HG03571 (cell line): ENCODE results near the gene LRMDA.

Source experiments
- ATAC-seq: cut with Tn5 transposase; IDR thresholded peaks from one replicate; pipeline ENCODE4 v1.9.1; 2021; ENCODE audit not compliant: unreplicated experiment

Gene LRMDA

DNA sequence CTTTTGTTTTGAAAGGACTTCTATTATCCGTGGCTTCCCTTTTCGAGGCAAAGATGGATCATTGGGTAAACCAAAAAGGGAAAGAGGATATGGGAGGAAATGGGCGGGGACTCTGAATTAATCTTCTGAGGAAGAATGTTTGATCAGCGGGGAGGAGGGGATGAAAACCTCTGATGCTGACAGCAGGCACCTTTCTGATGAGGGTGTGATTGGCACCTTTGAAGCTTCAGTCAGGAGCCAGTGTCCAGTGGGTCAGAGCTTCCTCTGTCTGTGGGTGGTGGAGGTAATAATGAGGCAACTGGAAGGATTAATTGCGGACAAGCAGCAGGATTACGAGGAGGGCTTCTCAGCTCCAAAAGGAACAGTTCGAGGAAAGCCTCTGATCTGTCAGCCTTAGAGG lies 877.6 kb downstream of the LRMDA start:
- ATAC-seq = no peak

DNA sequence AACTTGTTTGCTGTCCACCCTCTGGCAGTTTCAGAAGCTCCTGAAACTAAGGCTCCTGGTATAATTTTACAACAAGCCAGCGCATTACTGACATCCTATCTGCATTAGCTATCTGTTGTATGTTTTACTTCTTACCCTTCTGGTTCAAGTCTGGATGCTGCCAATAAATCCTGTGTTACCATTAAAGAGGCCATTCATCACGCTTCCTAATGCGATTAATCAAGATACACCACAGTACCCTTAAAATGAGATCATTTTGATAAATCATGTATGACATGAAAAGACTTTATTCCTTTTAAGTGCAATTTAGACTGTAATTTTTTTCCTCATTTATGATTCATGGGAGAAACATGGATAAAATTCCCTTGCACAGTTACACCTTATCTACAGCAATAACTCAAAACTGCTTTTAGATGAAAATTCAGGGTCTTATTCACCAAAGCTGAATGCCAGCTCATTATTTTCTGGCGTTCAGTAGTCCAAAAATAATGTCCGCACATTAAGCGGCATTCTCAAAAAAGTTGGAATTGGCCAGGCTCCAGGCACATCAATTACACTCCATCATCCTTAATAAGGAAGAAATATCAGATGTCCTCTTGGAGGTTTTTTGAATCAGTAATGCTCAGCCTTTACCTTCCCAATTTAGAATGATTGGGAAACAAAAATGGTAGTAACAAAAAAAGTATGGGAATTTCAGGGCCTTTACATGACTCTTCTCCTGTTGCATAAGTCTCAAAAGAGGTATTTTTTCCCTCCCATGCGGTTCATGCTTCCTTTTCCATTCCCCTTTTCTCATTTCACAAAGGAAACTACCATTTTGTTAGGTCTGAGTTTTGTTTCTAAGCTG lies 878.5 kb downstream of the LRMDA start:
- ATAC-seq = no peak

DNA sequence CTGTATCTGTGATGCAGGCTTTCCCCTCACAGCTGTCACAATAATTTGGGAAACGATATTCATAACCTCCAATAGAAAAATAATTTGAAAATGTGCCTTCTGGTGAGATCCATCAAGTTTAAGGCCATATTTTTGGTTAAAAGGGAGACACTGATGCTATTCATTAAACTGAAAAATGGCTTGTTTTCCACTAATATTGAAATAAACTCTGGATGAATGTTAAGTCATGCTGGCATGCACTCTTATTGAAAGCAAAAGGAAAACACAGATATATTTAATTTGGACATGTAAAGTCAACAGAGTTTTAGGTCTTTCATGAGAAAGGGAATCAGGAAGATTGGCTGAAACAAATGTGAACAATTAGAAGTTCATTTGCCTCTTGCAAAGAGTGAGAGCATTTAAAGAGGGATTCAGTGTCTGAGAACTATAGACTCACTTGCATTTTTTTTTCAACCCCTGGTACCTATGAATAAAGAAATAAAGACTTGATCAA lies 879.2 kb downstream of the LRMDA start:
- ATAC-seq = no peak

DNA sequence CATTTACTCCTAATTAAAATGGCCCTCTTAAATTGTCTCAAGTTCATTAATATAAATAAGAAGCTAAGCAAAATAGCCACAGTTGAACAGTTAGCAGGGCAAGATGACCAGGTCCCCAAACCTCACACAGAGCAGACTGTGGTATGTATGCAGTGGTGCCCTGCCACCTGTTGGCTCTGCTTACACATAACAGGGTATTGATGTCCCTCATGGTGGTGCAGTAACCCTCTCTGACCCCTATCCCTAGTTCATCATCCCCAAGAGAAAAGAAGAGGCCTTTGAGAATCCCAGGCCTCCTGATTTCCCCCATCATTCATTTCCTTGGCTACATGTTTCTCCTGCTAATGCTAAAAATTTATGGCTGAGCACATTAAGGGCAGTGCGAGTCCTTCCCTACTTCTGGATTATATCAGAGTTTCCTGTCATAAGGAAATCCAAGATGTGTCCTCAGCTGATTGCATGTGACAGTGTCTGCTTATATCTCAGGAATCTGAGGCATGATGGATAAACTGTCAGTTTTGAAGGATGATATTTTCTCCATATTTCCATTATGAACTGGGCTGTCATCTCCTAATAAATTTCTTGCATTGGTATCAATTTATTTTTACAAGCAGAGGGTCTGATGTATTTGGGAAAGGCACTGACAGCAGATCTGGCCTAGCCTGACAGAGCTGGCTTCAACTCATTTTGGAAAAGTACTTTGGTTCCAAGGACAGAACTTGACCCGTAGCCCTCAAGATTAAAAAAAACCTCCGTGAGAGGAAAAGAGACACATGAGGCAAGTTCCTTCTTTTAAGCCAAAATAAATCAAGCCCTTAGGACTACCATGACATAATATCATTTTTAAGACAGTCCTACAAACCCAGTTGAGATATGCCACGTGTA lies 880.6 kb downstream of the LRMDA start:
- no peak for ATAC-seq

DNA sequence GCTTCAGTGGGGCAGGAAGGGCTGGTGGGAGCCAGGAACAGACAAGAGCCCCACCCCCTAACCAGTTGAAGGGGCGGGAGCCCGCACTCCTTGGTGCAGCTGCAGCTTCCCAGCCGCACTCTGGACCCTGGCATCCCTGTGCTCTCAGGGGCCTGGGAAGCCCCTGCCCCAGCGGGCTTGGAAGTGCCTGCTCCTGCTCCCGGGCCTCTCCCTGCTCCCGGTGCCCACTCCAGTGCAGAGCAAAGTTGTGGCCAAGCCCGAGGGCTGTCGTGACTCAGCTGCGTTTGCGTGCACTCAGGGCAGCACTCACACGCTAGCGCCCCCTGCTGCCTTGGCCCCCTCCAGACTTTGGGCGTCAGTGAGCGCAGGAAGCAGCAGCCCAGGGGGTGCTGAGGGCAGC lies 883.8 kb downstream of the LRMDA start:
- no peak for ATAC-seq

DNA sequence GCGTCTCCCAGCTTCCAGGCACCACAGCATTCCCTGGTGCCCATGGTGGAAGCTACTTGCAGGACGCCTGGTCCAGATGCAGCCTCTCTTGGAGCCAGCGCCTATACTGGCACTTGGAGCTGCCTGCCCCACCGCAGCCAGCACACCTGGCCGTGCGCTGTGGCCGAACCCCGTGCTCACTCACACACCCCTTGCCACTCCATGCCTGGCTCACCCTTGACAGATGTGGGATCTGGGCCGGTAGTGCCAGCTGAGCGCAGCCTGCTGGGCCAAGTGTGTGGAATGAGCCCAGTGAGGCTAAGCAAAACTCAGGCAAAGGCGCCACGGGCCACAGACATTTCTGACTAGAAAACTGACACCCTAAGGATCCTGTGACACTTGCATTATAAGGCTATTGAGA lies 884.8 kb downstream of the LRMDA start:
- ATAC-seq = no peak

DNA sequence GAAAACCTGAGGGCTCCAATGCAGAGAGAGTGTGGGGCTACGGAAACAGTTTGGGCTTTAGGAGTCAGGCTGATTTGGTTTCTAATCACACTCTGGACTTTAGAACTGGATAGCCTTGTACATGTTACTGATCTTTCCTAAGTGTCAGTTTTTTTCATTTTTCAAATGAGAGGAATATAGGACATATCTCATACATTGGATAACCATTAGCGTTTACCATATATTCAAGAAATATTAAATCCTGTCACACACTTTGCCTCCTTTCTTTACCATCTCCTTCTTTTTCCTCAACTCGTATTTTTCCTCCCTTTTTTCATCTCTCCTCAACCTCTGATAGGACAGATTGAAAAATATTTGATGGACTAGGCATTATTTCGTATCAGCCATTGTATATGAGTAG lies 885.7 kb downstream of the LRMDA start:
- no peak for ATAC-seq

DNA sequence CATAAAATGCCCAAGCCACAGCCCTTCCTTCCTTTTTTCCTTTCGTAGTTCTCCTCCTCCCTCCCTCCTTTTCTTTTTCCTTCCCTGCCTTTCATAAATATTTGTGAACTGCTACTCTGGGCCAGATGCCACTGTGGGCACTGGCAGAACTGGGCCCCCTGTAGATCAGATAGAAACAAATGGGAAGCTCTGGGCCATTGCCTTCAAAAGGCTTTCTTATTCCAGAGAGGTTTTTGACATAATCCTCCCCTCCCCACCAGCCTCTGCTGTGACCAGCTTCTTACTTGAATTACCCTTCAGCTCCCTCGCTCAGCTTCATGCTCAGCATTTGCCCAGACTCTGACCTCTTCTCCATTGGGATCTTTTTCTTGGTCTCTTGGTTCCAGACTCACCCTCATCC lies 886.8 kb downstream of the LRMDA start:
- no peak for ATAC-seq

DNA sequence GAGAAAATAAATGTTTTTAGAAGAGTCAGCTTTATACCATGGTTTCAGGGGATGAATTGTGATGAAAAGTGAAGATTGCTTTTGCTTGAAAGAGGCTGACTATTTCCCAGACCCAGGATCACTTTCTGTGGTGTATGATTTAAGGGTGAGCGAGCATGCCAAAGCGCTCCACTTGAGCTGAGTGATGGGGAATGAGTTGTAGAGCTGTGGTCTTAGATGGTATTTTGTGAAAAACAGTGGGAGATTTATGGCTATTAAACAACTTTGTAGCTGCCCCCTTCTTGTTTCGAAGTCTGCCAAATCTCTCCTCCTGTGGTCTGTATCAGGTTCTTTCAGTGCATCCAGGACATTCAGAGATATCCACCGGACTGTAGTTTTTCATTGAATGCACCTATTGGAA lies 888.2 kb downstream of the LRMDA start:
- no peak for ATAC-seq

DNA sequence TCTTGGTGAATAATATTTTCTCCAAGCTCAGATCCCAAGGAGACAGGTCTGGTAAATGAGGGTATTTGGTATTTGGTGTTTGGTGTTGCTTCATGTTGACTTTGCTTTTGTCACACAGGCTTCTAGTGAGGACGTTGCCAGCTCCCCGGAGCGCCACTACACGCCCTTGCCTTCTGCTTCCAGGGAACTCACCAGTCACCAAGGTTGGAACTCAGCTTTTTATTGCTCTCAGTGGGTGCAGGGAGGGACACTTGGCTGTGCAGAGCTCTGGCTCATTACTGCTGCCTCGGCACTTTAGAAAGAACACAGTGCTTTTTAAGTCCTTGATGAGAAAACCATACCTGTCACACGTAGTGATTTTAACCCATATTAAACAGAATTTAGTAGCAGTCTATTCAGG lies 892.9 kb downstream of the LRMDA start:
- no peak for ATAC-seq

DNA sequence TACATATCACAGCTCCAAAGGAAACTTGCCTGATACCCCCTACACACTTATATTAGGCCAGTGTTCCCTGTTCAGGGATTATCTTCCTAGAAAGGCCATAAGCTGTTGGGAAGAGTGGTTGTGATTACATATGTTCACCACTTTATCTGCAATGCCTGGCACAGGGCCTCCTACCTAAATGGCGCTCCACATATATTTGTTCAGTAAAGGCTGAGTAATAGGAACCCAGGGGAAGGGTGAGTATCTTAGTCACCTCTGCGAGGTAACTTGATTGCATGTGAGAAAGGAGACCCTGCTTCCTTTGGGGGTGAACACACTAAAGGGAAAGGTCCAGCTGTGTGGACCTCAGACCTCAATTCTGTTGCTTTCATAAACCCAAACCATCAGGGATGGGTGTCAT lies 896.0 kb downstream of the LRMDA start:
- no peak for ATAC-seq

DNA sequence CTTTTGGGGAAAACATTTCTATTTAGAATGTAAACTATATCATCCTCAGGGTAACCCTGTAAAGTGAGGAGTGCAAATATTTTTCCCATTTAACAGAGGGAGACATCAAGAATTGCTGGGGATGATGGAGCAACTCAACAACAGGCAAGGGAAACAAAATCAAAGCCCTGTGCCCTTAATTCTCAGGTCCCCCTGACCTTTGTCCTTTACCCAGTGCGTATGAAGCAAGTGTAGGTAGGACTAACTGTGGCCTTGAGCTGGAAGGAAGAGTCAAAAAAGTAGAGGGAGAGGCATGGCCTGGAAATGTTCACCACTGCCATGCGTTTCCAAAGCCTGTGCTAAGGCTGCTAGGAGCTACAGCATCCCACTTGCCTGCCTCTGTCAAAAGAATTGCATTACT lies 896.9 kb downstream of the LRMDA start:
- no peak for ATAC-seq

DNA sequence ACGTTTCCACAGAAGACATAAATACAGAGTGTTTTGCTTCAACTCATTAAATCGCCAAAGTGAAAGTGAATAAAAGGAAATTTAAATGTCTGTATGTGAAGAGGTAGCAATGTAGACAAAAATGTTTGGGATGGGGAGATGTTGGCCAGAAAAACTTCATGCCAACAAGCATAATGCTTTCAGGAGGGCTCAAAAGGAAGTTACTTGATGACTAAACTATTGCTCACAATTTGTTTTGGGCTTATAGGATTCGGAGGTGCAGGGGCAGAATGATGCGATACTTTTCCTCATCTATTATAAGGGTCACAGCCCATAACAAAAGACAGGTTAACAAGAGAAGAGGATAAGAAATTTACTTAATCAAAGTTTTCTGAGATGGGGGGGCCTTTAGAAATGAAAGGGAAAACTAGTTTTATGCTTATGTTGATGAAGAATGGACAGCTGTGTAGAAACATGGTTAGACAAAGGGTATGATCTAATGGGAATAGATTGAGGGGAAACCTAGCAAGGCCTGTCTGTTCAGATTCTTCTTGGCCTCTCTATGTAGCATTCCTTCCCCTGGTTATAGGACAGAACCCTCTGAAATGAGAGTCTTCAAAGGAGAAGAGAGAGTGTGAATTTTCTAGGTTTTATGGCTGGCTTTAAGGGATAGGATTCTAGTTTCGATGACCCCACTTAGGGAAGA lies 898.6 kb downstream of the LRMDA start:
- ATAC-seq = no peak

DNA sequence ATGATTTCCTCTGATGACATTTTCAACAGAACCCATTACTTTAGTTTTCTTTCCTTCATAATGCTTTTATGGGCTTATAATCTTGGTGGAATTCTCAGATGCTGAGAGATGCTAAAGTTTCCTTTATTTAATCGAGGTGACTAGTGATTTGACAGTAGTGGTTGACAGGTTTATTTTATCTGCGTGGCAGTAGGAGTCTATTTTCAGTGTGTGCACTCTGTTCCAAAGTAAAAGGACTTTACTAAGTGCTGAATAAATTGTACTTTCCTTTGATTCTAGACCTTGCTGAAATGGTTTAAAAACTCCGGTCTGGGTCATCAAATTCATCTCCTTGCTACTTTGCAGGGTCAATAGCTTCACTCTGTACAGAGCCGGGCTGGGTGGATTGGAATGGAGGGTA lies 900.3 kb downstream of the LRMDA start:
- ATAC-seq = no peak

DNA sequence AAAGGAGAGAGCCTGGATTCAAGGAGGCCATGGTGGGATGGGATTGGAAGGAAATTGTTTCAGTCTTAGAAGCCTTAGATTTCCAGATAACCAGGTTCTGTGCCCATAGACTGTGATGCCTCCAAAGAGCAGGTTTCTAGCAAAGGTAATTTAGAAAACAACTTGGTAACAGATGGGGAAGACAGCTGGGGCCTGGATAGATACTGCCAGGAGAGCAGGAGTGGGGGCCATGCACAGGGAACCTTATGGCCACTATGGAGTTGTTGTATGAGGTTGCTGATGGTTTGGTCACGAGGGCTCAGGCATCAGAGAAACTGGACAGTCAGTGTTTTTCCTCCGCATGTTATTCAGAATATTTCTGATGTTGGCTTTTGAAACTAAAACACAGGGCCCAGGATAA lies 901.9 kb downstream of the LRMDA start:
- no peak for ATAC-seq

DNA sequence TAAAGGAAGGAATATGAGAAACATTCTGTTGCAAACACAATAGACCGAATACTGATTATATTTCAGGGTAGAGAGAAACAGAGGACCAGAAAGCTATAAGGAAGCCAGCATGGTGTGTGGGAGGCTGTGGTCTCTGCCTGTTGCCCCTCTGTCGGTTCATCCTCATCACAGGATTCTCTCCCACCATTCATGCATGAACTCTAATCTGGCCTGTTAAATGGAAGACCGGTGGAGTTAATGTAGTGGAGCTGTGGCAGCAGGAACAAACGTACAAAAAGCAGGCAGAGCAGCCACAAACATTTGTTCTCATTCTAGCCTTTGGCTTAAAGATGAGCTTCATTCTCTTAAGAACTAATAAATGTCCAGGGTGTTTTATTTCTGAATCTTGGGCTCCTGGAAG lies 902.4 kb downstream of the LRMDA start:
- no peak for ATAC-seq

DNA sequence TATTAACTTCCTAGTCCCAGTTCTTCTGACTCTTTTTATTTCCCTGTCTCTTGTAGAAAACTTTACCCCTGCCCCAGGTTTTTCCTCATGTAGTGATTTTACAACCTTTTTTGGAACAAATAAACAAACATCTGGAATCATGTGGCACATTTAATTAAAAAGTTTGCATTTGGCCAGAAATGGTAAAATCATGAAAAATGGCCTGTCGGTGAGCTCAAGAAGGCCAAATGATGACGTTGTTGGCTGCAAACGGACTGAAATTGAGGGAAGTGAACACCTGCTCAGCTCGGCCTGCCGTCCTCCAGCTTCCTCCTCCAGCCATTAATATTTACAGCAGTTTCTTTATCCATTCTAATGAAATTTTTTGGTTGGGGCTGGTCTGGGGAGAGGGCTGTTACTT lies 902.8 kb downstream of the LRMDA start:
- no peak for ATAC-seq

DNA sequence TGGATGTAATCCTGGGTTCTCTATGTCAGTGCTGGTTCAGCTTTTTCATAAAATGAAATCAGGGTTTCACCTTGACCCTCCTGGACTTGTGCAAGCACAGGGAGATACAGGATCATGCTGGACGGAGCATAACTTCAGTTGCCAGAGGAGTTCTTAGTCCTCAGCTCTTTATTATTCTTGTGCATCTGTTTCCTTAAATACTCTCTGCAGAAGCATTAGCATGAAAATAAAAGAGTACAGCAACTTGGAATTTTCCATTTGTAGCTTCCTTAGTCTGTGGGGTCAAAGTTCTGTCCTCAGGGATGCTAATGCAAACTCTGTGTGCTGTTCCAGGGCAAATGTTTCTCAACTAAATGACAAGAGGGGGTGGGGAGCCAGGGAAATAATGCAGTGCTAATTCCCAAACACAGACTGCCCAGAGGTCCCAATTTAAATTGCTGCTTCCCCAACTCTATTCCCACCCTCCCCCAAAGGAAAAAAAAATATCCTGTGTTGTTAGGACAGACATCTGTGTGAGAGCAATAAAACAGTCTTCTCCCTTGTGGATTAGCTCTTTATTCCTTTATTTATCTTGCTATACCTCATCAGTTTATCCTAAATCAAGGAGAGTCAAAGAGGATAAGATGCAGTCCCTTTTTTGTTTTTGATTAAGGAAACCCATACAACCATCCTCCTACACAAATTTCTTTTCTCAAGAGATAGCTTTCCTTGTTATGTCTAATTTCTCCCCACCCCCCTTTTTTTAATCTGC lies 905.0 kb downstream of the LRMDA start:
- no peak for ATAC-seq

DNA sequence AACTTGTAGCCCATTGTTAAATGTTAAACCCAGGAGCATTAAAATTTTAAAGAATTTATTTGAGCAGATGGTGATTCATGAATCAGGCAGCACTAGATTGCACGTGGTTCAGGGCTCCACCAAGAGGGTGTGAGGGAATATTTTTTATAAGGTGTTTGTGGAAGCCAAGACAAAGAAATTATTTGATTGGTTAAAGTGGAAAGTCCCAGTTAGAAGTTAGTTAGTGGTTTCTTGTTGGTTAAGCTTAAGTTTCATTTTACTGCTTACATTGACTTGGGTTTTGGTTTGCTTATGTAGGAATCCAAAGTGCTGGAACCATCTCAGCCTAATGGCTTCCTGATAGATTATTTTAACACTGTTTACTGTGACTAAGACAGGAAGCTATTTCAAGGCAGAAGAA lies 906.2 kb downstream of the LRMDA start:
- no peak for ATAC-seq

DNA sequence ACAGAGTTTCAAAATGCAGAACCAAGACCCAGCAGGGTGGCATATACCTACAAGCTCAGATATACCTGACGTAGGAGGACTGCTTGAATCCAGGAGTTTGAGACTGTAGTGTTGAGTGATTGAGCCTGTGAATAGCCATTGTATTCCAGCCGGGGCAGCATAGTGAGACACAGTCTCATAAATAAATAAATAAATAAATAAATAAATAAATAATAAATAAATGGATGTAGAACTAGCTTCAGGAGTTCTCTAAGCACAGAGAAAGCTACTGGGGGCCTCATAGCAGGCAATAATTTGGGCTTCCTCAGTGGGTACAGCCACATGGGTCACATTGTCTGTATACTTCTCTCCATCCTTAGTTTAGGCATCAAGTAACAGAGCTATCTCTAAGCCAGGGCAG lies 906.8 kb downstream of the LRMDA start:
- ATAC-seq = no peak

DNA sequence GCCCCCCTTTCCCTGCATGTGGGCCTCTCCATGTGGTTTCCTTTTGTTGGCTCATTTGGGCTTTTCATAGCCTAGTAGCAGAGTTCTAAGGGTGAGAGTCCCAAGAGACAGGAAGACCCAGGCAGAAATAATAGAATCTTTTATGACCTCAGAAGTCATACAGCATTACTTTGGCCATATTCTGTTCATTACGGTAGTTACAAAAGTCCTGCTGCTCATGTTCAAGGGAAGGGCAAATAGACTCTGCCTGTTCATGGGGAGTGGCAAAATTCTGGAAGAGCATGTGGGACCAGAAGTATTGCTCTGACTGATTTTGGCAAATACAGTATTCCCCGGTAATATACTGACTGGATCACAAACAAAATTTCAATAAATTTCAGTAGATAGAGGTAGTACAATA lies 910.3 kb downstream of the LRMDA start:
- ATAC-seq = no peak
